DMS114 treated with DMSO at 0.1 percent for 48 hours (cell line): ENCODE results near the gene PEX12.
"Not testable (repeated sequence)": the region's sequence is repeated elsewhere in the genome, so short reads cannot be mapped to it uniquely, and the experiment has no call there.

Source experiments
- DNase-seq: peaks from one replicate; lab custom pipeline; 2025; ENCODE audit not compliant: unreplicated experiment; lab: John Stamatoyannopoulos, UW

PEX12 gene

DNA sequence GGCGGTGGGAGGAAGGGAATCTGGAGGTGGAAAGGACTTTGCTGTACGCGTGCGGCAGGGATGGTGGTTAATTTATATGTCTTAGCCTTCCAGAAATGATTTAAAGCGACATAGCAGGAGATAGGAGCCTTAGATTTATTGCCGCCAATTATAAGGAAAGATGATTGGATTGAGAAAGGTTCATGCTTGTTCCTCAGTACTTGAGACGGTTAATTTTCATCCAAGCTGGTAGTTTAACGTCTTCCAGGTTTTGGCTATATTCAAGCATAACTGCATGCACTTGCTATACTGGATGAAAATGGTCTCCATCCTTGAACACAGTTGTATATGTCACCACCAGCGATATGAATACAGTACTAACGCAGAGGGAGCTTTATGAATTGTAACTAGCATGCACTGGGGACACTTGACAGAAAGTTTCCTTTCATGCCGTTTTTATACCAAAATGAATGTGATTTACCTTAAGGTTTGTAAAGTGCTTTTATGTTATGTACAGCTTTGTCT lies 610 bp upstream of the PEX12 start:
- no peak for DNase-seq

DNA sequence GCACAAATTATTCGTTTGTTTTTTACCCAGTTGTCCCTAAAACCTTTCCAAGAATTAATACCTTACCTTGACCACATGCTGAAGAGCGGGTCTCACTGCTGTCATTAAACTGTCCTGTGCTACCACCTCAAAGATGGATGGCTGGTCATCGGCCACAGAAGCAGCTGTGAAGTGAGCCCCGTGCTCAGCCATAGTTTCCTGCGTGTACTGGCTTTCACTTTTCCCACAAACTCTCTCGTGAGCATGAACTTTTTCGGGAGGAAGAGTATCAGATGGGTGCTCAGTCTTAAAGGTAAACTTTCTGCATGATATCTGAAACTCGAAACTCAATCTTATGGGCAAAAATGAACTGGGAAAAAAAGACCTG lies 558 bp downstream of the PEX12 start:
- no peak for DNase-seq

DNA sequence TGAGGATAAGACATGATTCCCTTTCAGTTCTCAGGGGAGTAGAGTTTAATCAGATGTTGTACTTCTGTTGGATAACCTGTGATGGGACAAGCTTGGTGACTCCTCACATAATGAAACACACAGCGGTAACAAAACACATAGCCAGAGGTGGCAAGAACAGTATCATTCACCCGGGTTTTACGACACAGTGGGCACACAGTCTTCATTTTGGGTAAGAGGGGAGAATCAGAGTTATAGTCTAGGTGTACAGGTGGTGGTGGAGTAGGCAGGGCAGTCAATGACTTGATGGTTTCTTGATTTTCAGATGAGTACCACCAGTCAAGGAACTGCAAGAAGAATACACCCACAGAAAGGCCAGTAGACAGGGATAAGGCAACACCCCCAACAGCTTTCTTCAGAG lies 2.6 kb downstream of the PEX12 start:
- DNase-seq = no peak

DNA sequence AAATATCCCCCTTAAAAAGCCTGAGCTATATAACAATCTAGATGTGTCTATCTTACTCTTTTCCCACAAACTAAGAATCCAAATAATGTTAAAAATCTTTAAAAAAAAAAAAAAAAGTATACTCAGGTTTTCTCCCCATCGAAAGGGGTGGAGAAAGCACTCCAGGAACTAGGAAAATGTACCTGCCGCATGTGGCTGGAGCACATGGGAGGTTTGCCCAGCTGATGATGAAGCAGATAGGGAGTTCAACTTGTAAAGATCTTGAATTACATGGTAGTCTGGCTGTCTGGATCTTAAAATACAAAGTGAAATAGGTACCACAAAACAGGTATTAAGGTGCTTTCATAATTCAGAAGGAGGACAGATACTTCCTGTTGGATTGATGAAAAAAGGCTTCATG lies 9.0 kb downstream of the PEX12 start:
- no peak for DNase-seq

DNA sequence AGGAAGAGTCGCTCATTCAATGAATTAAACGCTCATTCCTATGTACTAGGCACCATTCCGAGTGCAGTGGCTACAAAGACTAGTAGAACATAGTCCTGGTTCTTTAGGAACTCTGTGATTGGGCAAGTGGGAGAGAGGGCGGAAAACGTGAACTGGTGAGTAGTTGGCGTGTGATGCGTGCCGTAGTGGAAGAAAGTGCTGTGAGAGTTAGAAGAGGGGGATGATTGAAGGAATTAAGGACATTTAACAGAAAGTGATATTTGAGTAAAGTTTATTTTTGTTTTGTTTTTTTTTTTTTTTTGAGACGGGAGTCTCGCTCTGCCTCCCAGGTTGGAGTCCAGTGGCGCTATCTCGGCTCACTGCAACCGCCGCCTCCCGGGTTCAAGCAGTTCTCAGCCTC lies 9.8 kb downstream of the PEX12 start:
- DNase-seq = peak; percentile 46

DNA sequence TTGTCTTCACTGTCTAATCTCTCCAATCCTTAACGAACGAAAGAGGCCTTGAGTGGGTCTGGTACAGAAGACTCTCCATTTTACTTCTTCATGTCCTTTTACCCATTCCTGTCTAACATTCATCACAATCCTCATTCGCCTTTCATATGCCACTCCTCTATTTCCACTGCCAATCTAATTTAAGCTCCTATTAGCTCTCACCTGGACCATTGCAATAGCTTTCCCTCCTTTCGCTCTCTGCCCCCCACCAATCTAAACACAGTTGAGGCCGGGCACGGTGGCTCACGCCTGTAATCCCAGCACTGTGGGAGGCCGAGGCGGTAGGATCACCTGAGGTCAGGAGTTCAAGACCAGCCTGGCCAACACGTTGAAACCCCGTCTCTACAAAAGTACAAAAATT lies 11.4 kb downstream of the PEX12 start:
- no peak for DNase-seq

DNA sequence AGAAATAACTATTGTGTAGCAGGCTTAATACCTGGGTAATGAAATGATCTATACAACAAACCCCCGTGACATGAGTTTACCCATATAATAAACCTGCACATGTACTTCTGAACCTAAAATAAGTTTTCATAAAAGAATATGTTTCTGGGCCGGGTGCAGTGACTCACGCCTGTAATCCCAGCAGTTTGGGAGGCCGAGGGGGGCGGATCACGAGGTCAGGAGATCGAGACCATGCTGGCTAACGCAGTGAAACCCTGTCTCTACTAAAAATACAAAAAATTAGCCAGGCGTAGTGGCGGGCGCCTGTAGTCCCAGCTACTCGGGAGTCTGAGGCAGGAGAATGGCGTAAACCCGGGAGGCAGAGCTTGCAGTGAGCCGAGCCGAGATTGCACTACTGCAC lies 15.2 kb downstream of the PEX12 start:
- not testable (repeated sequence) for DNase-seq

DNA sequence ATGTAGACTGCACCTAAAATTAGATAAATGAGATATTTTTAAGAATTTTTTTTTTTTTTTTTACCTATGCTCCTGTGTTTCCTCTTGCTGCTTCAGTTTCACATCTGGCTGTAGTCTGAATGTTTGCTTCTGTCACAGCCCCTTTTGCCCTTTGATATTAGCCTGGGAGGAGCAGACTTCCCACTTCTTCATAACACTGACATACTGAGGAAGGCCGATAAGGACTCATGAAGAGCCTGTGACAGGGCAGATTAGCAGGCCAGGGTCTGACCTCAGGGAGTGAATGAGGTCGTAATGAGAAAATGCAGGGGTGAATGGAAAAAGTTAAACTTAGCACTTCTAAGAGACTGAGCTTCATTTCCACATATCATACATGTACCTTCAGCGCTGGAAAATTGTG lies 17.7 kb downstream of the PEX12 start, which contains the start of gene SLFN14:
SLFN14 (minus strand) TSS at position 117 of the 400 bp plus-strand sequence. CDS start 2,757 bp downstream, outside the sequence.
- DNase-seq = no peak

DNA sequence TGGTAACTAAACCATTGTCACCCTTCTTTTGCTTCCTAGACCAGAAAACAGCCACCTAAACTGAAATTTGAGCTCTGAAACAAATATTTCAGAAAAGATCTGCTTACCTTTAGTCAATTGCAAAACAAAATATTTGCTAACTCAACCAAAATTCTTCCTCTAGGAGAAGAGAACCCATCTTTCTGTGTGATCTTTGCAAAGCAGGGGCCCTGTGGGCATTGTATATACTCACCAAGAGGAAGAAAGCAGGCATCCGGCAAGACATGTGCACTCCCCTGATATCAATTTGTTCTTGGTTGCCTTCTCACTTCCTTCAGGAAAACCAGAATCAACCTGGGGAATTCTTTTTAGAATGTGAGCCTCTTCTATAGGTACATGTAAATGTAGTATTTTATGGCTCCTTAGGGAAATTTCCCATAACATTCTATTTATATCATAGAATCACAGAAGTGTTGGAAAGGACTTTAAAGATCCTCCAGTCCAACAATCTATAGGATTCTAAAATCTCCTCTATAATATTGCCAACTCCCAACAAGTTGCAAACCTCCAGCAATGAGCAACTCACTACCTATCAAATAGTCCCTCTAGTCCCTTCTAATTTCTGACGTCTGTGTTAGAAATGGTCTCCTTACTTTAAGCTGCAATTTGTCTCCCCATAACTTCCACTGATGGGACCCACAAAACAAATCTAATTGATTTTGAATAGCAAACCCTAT lies 18.7 kb downstream of the PEX12 start:
- DNase-seq = no peak

DNA sequence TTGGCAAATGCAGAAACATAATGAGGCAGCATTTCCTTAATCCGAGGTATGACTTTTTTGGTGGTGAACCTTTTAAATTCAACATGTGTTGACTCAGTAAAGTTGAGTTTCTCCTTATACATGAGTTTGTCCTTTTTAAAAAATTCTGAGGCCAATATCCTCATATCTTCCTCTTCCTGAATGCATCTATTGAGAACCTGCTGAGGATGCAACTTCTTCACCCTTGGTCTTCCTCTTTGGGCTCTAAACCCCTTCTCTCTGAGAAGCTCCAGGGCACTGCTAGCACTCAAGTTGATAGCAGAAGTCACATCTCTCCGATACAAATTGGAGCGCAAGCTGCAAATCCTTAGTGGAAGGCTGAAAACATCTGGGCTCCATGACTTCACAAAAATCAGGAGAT lies 21.0 kb downstream of the PEX12 start:
- DNase-seq = no peak

DNA sequence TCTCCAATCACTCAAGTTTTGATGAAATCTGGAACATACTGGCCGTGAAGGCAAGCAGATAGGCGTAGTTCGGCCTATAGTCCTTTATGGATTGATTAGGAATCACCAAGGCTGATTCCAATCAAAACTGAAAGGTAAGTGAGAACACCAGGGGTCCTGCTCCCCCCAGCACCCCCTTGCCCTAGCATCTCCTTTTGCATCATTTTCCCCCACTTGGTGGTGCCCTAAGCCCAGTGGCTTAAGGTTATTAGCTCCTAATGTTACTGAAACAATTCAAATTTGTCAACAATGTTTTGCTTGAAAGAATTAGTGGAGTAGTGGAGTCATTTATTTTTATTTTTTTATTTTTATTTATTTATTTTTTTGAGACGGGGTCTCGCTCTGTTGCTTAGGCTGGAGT lies 22.7 kb downstream of the PEX12 start:
- DNase-seq = no peak

DNA sequence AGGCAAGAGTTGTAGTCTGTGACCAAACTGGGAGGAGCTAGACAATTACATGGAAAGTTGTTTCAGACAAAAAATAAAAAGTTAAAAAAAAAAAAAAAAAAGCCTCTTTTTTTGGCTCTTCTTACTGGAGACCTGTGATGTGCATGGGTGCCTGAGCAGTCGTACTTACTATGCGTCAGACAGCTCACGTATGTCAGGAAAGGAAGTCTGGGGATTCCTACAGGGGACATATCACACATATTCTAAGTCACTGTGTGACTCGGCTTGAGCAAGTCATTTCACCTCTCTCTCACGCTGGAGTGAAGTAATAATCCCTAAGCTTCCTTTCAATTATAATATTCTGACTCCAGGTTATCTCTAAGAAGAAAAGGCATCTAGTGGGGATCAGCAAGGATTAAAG lies 23.7 kb downstream of the PEX12 start:
- DNase-seq = no peak

DNA sequence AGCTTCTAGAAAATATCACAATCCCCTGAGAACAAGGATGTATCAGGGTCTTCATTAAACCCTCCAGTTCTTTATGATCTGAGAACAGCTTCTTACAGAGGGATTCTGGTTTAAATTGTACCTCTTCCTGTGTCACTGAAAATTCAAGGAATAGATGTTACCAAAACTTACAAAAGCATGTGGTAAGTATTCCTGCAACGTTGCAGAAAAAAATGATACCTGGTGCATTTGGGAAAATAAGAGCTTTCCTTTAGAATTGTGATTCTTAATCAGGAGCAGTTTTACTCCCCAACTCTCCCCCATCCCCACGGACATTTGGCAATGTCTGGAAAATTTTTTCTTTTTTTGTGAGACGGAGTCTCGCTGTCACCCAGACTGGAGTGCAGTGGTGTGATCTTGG lies 25.1 kb downstream of the PEX12 start:
- no peak for DNase-seq

DNA sequence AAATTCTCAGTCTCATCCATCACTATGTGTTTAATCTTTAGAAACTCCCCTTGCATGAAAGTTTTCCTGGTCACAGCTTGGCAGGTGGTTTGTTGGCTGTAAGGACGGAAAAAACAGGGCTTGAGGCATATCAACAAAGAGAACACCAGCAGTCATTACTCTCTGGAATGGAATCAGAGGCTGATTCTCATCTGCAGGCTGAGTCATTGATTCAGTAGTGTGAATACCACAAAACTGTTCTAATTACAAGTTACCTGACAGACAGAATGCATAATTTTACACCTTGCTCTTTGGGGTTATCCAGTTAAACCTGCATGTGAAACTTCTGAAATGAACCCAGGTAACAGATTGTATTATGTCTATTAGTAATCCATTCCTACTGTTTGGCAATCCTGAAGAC lies 29.4 kb downstream of the PEX12 start:
- DNase-seq = no peak

DNA sequence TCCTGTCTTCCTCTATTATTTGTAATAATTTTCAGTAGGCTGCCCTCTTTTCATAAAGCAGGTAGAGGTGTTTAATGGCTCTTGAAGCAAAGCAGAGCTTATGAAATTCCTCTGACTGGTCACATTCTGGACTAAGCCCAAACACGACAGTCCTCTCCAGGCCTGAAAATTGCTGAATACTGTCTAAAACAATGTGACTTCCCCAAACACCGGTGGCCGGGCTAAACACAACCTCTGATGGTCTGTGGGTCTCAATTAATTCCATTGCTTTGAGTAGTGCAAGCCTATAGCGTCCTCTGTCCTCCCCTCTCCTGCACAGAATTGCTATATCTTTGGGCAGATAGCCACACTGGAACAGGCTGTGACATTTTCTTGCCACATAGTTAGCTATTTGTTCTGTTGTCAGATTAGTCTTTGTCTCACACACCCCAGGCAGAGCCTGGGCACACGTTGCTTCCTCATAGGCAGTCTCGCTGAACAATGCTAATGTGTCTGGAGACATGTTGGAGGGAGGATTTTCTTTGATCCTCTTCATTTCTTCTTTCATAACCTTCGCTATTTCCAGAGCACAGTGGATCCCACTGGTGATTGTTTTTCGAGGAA lies 30.1 kb downstream of the PEX12 start:
- no peak for DNase-seq

DNA sequence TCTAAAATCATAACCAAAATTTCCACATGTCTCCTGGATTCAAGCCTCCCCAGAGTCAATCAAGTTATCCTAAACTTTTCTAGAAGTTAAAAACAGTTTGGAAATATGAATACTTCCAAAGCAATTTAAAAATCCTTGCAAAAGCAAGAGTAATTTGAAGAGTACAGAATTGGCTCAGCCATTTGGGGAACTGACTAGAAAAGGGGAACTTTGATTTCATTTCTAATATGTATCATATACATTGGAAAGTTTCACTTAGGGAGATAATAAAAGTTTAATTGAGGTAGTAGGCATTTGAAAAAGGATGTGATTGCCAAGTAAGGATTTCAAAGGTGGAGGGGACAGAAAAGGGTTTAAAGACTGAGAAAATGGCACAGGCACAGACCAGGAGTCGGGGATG lies 31.9 kb downstream of the PEX12 start:
- no peak for DNase-seq

DNA sequence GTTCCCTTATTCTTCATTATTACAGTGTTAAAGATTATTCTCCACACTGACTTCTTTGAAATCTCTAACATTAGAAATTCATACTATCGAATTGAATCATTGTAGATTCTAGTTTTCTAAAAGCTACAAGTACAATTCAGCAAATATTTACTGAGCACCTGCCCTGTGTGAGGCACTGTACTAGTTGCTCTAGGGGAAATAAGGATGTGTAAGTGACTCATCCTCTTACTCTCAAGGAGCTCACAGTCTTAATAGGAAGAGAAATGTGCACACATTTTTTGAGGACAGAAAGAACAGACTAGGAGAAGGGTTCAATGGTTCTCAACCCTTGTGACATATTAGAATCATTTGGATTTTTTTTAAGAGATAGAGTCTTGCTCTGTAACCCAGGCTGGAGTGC lies 33.2 kb downstream of the PEX12 start:
- no peak for DNase-seq

DNA sequence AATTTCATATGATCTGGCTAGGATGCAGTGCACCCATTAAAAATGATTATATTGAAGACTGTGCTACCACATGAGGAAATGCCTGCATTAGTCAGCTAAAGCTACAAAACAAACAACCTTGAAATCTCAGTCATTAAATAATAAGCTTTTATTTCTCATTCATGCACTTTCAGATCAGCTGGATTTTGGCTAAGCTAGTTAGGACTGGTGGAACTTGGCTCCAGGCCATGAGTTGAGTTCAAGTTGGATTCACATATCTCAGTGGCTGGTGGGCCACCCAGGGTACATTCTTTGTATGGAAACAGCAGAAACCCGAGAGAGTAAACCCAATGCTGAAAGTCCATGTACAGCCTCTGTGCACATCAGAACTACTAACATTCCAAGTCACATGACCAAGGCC lies 34.5 kb downstream of the PEX12 start:
- DNase-seq = no peak

DNA sequence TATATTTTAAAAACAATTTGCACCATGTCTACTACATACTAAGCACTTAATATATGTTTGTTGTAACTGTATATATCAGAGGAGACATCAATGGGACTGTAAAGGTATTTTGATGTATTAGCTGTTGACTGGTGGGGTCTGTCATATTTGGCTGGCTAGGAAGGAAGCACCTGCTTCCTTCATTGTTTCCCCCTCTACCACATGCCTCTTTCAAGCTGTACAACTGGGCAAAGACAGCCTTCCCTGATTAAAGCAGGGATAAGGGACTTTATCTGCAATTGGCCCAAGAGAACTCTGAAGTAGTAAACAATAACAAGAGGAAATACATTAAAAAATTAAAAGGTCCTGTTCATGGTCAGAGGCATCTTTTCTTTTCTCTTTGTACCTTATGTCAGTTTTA lies 35.4 kb downstream of the PEX12 start:
- DNase-seq = no peak

DNA sequence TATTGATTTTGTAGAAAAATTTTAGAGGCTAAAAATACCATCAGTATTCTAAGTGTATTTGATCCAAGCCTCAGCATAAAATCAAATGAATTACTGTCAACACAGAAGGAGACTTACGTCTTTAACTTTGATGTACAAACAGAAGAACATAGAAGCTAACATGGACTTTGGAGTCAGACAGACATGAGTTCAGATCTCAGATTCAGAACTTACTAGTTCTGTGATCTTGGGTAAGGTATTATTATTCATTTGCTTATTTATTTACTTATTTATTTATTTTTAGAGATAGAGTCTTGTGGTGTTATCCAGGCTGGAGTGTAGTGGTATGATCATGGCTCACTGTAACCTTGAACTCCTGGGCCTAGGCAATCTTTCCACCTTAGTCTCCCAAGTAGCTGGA lies 36.9 kb downstream of the PEX12 start:
- no peak for DNase-seq

DNA sequence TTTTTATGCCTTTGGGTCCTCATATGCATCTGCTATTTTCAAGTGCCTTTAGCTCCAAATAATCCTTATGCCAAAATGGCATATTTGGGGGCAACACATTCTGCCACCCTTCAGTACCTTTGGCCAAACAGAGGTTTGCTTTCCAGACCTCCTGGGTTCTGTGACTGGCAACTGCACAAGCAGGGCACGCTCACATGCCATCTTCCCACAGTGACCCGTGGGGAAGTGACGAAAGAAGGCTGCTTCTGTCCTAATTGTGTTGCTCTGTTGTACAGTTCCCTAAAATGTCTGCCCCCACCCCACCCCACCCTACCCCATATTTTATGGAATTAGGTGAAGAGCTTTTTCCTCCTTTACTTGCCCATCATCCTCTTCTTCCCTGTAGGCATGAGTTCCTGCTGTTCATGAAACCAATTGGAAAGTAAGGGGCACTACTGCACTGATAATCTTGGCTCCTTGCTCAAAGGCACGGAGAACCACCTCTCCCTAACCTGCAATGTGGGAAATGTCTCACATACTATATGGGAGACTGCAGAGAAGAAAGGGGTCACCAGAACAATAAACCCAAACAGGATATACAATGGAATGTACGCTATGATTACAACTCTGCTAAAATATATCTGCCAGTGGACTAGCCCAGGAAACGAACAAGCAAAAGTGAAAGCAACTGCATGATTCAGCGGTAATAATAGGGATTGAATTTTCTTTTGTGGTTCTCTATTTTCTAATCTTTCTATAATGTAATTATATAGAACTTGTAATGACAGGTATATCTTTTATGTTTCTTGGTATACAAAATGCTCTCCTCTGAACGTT lies 37.6 kb downstream of the PEX12 start:
- no peak for DNase-seq

DNA sequence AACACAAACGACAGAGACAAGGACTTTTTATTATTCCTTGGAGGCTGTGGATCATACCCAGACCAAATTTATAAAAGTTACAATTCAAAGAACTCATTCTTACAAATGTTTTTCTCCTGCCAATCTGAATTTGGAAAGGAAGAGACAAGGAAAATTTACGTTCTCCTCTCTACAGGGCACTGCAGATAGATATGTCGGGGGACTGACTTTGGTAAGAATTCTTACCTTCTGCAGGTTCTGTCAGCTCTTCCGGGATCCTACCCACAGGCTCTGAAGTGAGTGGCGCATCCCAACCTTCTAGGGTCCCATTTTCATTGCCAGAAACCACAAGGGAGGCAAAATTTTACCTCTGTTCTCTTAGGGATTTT lies 38.7 kb downstream of the PEX12 start:
- DNase-seq = no peak
